Fibroblast of the conjunctiva (primary cell): ENCODE results near the gene MRPS18C.
"Not testable (repeated sequence)": the region's sequence is repeated elsewhere in the genome, so short reads cannot be mapped to it uniquely, and the experiment has no call there.

Experiments used
- DNase-seq: peaks from one replicate; pipeline ENCODE4 v3.0.0-alpha.2; 2010; ENCODE audit warnings: low read depth

MRPS18C gene

DNA sequence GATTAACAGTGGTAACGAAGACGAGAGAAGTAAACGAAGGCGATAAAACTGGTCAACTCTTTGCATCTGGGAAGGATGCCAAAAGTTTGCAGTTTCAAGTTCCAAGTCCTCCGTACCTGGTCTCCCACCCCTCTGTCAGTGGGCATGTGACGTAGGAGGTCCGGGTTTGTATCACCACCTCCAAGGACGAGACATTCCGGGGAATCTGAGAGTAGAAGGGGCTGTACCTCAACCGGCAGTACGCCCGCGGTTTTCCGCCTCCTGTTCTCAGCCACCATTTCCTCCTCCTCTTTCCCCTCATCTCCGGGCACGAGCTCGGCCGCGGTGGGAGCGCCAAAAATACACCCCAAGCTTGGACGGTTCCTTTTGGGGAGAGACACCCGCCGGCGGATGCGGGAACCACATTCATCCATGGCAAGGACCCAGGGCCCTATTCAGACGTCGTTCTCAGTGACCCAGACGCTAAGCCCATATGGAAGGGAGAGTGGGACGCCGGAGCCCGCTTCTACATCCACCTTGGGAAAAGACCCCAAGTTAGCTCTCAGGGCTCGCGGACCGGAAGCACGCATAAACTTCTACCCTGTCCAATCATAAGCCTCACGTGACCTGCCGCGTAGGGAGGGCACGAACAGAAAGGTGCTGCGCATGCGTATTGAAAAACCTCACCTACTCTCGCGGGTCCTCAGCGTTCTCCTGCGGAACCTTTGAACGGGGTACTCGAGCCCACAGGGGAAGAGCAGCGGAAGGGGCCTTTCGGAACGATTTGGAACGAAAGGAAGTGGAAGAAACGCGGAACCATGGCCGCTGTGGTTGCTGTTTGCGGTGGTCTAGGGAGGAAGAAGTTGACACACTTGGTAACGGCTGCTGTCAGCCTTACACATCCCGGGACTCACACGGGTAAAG, at the start of gene MRPS18C, which contains the start of gene HELQ:
Gene MRPS18C, plus strand, starts transcription at position 778 of the 903 bp plus-strand sequence. Its CDS starts 20 bp downstream, at position 798.
Gene HELQ, minus strand, starts transcription at position 543 of the 903 bp plus-strand sequence. Its CDS starts 130 bp downstream, at position 413.
- peak; percentile 98 for DNase-seq

- no peak for DNase-seq
Observed at GRCh38 chr4:83408908-83409307, 47.0 kb upstream of the MRPS18C start.

DNA sequence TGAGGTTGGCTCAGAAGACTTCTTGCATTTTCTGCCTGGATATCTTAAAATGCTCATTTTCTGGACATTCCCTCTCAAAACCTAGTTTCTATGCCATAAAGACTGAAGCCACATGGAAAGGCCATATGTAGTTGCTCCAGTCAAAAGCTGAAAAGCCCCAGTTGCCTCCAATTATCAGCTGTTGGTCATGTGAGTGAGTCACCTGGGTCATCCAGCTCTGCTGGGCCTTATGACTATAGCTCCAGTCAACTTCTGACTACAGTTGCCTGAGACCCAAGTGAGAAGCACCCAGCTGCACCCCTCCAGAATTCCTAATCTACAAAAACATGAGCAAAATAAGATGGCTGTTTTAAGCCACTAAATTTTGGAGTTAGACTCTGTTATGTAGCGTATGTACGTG, 42.2 kb upstream of the MRPS18C start:
- DNase-seq: no peak

DNA sequence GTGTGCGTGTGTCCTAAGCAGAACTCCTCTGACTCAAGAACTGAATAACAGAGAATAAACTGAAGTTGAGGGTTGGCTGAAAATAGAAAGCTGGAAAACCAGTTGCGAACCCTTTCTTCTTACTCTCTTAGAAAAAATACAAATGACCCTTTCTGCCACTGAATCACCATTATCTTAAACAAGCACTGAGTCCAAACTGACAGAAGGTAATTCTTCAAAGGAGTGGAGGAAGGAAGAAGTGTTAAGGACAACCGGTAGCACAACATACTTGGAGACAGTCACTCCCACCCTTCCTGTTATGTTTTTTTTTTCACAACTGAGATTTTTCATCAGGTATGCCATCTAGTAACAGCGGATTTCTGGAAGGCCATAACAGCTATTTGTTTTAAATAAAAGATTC, 38.3 kb upstream of the MRPS18C start:
- no peak for DNase-seq

GRCh38 chr4:83418211-83418610, 37.6 kb upstream of the MRPS18C start:
- DNase-seq: no peak

- DNase-seq: no peak
Observed at GRCh38 chr4:83431200-83431599, 24.7 kb upstream of the MRPS18C start.

DNA sequence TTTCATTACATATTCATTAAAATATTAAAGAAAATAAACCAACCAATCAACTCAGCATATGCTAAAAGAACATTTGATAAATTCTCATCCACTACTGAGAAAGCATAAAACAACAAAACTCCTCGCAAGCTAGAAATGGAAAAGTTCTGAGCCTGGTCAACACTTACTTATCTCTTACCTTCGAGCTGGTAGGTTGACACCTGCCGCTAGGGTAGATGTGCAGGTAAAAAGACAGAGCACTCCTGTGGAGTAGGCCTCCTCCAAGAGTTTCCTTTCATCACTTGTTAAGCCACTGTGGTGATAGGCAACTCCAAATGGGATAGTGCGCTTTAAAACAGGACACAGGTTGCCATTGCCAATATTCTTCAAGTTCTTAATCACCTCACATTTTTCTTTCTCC, 19.2 kb upstream of the MRPS18C start:
- DNase-seq: no peak

GRCh38 chr4:83438719-83439118, 17.1 kb upstream of the MRPS18C start:
- DNase-seq: no peak

GRCh38 chr4:83440148-83440814, 15.6 kb upstream of the MRPS18C start:
- no peak for DNase-seq

- no peak for DNase-seq
Observed at GRCh38 chr4:83440899-83441298, 15.0 kb upstream of the MRPS18C start.

- DNase-seq: no peak
Observed at GRCh38 chr4:83449009-83449408, 6.8 kb upstream of the MRPS18C start.

DNA sequence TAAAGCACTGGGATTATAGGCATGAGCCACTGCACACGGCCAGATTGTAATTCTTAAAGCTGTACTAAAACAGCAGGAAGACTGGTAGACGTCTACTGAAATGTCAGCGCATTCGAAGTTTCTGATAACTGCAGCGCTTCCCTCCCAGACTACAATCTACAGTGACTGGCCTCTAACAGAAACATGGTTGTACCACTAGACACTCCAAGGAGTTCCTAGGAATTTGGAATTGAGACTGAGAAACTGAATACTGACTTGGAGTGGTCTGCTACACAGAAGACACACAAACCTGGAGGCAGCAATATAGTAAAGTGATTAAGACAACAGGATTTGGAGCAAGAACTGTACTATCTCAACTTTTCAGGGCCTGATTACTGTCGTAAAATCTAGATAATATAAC, 1.2 kb upstream of the MRPS18C start:
- DNase-seq: no peak

- no peak for DNase-seq
Observed at GRCh38 chr4:83456184-83456501, 285 bp downstream of the MRPS18C start.

GRCh38 chr4:83473423-83473822, 17.6 kb downstream of the MRPS18C start:
- no peak for DNase-seq

DNA sequence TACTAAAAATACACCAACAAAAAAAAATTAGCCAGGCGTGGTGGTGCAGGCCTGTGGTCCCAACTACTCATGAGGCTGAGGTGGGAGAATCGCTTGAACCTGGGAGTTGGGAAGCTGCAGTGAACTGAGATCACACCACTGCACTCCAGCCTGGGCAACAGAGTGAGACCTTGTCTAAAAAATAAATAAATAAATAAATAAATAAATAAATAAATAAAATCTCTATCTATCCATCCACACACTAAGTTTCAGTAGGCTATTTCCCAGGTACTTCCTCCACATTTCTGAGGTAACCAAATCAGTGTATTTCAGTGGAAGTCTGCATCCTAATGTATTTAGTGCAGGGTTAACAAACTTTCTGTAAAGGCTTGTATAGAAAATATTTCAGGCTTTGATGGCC, 18.1 kb downstream of the MRPS18C start:
- DNase-seq: no peak

DNA sequence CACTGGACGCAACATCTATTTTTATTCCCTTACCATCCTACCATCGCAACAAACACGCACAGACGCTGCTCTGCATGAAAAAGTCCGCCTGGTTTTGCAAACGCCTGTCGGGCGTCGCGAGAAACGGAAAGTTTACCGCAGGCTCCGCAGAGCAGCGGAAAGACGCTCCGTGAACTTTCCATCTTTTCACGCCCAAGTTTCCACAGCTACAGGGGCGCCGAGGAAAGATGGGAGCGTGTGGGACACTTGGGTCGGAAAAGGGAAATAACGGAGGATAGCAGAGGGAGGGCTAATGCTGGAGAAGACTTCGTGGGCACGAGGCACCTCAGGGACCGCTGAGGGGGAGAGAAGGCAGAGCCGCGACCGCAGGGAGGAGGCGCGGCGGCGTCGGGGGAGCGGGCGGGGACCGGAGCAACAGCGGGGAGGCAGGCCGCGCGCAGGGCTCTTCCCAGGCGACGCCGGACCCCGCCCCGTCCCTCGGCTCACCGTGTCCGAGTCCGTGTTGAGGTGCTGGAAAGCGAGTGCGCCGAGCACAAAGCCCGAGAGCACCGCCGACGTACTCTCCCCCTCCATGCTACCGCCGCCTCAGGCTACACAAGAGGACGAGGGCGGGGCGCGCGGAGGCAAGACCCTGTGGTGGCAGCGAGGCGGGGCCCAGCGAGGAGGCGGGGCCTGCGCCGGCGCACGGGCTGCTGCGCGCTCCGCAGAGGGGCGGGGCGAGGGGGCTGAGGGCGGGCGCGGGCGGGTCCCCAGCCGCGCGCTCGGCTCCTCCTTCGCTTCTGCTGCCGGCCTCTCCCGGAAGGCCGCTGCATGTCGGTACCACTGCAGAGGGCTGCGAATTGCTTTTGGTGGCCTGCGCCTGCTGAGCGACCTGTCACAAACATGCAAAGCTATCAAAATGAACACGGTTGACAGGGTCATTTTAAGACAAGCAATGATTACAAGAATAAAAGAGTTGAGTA, 28.9 kb downstream of the MRPS18C start, which contains the start of gene ABRAXAS1:
Gene ABRAXAS1, minus strand, starts transcription at position 601 of the 962 bp plus-strand sequence. Its CDS starts 28 bp downstream, at position 573.
- DNase-seq: peak; percentile 86

DNA sequence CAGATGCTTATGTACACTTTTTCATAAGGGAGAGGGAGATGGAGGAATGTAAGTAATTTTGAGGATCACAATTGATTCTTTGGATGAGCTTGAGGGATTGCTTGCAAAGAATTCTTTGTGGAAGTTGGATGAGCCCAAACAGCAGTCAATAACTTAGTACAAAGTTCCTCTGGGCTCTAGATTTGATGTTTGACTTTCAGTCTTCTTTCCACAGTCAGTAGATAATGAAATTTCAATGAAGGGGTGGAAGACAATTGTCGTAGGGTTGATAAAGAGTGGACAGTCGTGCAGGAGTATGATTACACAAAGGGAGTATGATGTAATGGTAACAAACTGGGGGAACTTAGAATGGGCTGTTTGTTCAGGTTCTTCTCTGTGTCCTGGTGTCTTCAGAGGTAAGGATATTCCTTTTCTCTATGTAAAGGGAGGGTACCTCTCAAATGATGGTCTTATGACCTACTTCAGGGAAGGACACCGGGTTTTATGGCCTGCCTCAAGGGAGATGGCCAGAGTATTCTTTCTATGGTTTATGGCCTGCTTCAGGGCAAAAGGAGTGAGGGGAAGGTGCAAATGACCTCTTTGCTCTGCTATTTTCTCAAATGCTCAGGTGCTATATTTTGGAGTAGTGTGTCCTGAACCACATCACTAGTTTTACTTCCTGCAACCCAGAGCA, 30.7 kb downstream of the MRPS18C start:
- DNase-seq: no peak

GRCh38 chr4:83489711-83490326, 34.0 kb downstream of the MRPS18C start:
- DNase-seq: no peak

DNA sequence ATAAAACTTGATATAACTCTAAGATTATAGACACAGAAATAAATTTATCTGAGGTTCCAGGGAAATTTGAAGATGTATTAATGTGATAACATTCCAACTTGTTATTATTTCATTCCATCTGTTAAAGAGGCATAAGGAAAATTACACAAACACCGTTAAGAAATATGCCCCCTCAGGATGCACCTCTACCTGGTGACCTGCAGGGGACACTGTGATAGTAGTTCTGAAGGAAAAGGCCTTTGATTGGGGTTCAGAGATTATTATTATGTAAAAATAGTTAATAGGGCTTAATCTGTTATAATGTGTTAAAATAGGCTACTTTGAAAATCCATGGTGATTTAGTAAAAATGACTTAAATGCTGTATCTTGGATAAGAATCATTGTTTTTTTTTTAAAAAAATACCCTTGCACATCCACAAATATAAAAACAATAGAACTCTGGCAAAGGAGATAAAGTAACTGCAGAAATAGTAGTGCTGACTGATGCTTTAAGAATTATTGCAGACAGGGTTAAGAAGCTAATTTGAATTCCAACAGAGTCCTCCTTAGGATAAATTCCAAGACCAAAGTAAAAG, 35.1 kb downstream of the MRPS18C start:
- DNase-seq: peak; percentile 5

DNA sequence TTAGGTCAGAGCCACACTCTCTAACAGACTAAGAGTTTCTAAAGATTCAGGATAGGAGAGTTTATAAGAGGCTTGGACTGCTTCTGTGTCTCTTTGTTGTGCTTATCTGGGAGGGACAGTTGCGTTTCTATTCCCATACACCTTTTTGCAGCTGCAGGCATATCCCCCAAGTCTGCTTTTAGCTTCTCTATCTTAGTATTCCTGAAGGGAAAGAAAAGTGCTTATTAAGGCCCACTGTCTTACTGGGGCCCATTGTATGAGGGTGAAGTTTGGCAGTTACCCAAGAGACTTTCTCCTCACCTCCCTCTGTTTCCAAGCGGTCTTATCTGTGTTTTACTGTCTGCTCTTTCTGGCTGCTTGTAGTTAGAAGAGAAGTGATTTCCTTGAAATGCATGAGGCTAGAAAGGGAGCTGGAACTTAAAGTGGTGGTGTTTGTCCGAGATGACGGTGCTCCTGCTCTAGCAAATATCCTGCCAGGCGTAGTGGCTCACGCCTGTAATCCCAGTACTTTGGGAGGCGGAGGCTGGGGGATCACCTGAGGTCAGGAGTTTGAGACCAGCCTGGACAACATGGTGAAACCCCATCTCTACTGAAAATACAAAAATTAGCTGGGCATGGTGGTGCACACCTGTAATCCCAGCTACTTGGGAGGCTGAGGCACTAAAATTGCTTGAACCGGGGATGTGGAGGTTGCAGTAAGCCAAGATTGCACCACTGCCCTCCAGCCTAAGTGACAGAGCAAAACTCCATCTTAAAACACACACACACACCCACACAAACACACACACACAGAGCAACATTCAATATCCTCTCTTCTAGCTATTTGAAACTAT, 40.4 kb downstream of the MRPS18C start:
- not testable (repeated sequence) for DNase-seq
